GM23338 (cell line): ENCODE data around the gene C15orf40. TPM values are rescaled to one million over a fixed set of nuclear protein-coding genes. Genes with fewer than 3 reads are reported as not detected.

ENCODE experiments used
- ATAC-seq: fragments of 200-7000 bp; cut with Tn5 transposase; 3 replicates; pipeline ENCODE4 v1.9.1; 2020
- DNase-seq: peaks from one replicate; pipeline ENCODE4 v3.0.0-alpha.2; 2015; ENCODE audit warnings: low spot score
- H2AFZ ChIP-seq: fragments of 200-600 bp; sonication (generic); 2 replicates; pipeline ENCODE4 v1.8.0; 2016; ENCODE audit warnings: antibody characterized with exemption, mild to moderate bottlenecking, moderate library complexity
- H3F3A ChIP-seq: fragments of 200-600 bp; sonication (generic); replicated peaks from 2 replicates; pipeline ENCODE4 v1.8.0; 2017; ENCODE audit warnings: antibody characterized with exemption, mixed run types, low read depth
- H3K27ac ChIP-seq: fragments of 200-600 bp; sonication (generic); 2 replicates; pipeline ENCODE4 v1.6.1; 2016; ENCODE audit warnings: low read depth
- H3K27me3 ChIP-seq: fragments of 200-600 bp; sonication (generic); 2 replicates; pipeline ENCODE4 v1.8.0; 2016; ENCODE audit warnings: mild to moderate bottlenecking, mixed run types, moderate library complexity; ENCODE audit not compliant: insufficient read depth
- H3K36me3 ChIP-seq: fragments of 200-600 bp; sonication (generic); 2 replicates; pipeline ENCODE4 v1.8.0; 2016; ENCODE audit warnings: mild to moderate bottlenecking; ENCODE audit not compliant: insufficient read depth
- H3K4me1 ChIP-seq: fragments of 200-600 bp; sonication (generic); 2 replicates; pipeline ENCODE4 v1.8.0; 2016; ENCODE audit warnings: mild to moderate bottlenecking, moderate library complexity; ENCODE audit not compliant: insufficient read depth
- H3K4me2 ChIP-seq: fragments of 200-600 bp; sonication (generic); 2 replicates; pipeline ENCODE4 v1.7.1; 2017; ENCODE audit warnings: mixed run types
- H3K4me3 ChIP-seq: fragments of 200-600 bp; sonication (generic); 2 replicates; pipeline ENCODE4 v1.6.1; 2016; ENCODE audit warnings: mixed run types
- H3K79me2 ChIP-seq: fragments of 200-600 bp; sonication (generic); replicated peaks from 2 replicates; pipeline ENCODE4 v1.8.0; 2017; ENCODE audit warnings: mild to moderate bottlenecking; ENCODE audit not compliant: insufficient read depth
- H3K9me2 ChIP-seq: fragments of 200-600 bp; sonication (generic); 2 replicates; pipeline ENCODE4 v1.8.0; 2017; ENCODE audit not compliant: insufficient read depth
- H4K20me1 ChIP-seq: fragments of 200-600 bp; sonication (generic); replicated peaks from 2 replicates; pipeline ENCODE4 v1.8.0; 2017; ENCODE audit warnings: mild to moderate bottlenecking; ENCODE audit not compliant: insufficient read depth
- H3K27ac Mint-ChIP-seq: 2 replicates; pipeline ENCODE4 v1.8.0; 2020; ENCODE audit warnings: inconsistent platforms, mild to moderate bottlenecking, moderate library complexity, mixed read lengths
- H3K27me3 Mint-ChIP-seq: 3 replicates; pipeline ENCODE4 v1.8.0; 2022; ENCODE audit warnings: low read depth, mild to moderate bottlenecking, moderate library complexity, mixed read lengths, inconsistent platforms; ENCODE audit not compliant: insufficient read depth, poor library complexity
- H3K36me3 Mint-ChIP-seq: 3 replicates; pipeline ENCODE4 v1.8.0; 2021; ENCODE audit warnings: low read depth, mild to moderate bottlenecking, inconsistent platforms, moderate library complexity, mixed read lengths
- H3K4me1 Mint-ChIP-seq: 3 replicates; pipeline ENCODE4 v1.8.0; 2020; ENCODE audit warnings: mild to moderate bottlenecking, inconsistent platforms, mixed read lengths
- H3K4me3 Mint-ChIP-seq: 3 replicates; pipeline ENCODE4 v1.8.0; 2021; ENCODE audit warnings: moderate library complexity, mild to moderate bottlenecking, inconsistent platforms, mixed read lengths
- H3K9me3 Mint-ChIP-seq: 3 replicates; pipeline ENCODE4 v1.8.0; 2020; ENCODE audit warnings: moderate library complexity, mild to moderate bottlenecking, inconsistent platforms, mixed read lengths
- CREB1 ChIP-seq: fragments of 250-450 bp; sonication (Bioruptor Pico); IDR thresholded peaks from 2 replicates; pipeline ENCODE4 v1.5.0; 2020; ENCODE audit warnings: low read depth, mild to moderate bottlenecking, moderate library complexity
- CTCF ChIP-seq, 2 experiments: fragments of 200-600 bp in 1 of 2; sonication (generic) in 1 of 2; conservative IDR thresholded peaks; 2 replicates each; pipeline versions ENCODE4 v1.5.1 to v1.6.1; 2016 to 2017; ENCODE audit warnings: antibody characterized with exemption in 2 of 2, low read depth in 2 of 2, mild to moderate bottlenecking in 2 of 2, moderate library complexity in 1 of 2
- ETS1 ChIP-seq: IDR thresholded peaks from 2 replicates; pipeline ENCODE4 v1.6.1; 2016; ENCODE audit warnings: antibody characterized with exemption
- EZH2 ChIP-seq: fragments of 200-600 bp; sonication (generic); IDR thresholded peaks from one replicate; pipeline ENCODE4 v1.8.0; 2017; ENCODE audit warnings: antibody characterized with exemption, mild to moderate bottlenecking, low read depth; ENCODE audit not compliant: unreplicated experiment
- EZH2phosphoT487 ChIP-seq: fragments of 200-600 bp; sonication (generic); IDR thresholded peaks from one replicate; pipeline ENCODE4 v1.8.1; 2018; ENCODE audit warnings: antibody characterized with exemption; ENCODE audit not compliant: unreplicated experiment
- NANOG ChIP-seq: IDR thresholded peaks from 2 replicates; pipeline ENCODE4 v1.6.1; 2016; ENCODE audit warnings: antibody characterized with exemption, borderline replicate concordance
- POLR2AphosphoS5 ChIP-seq: IDR thresholded peaks from 2 replicates; pipeline ENCODE4 v1.6.1; 2016; ENCODE audit warnings: antibody characterized with exemption, low read depth
- REST ChIP-seq: IDR thresholded peaks from one replicate; pipeline ENCODE4 v1.6.1; 2018; ENCODE audit warnings: antibody characterized with exemption; ENCODE audit not compliant: unreplicated experiment
- ZNF114 ChIP-seq: fragments of 250-450 bp; sonication (Bioruptor Pico); IDR thresholded peaks from 2 replicates; pipeline ENCODE4 v1.5.0; 2020; ENCODE audit warnings: mild to moderate bottlenecking, moderate library complexity
- polyA plus RNA-seq: library from polyadenylated mRNA; unstranded; fragments of >200 nt; fragmentation: Nextera tagmentation; extraction: Ambion mirVana; gene quantifications from 2 replicates; pipeline ENCODE4 v1.2.1, GENCODE V29; 2016
- total RNA-seq: library from RNA; depleted of rRNA; stranded (reverse); fragments of >200 nt; shearing (Covaris generic); gene quantifications from 2 replicates; pipeline ENCODE4 v1.2.3, GENCODE V29; 2014

The C15orf40 gene
- total and polyA plus RNA-seq, 2 experiments from 2014 or later: 7.3 to 26.3 TPM

GRCh38 chr15:82986442-82986780 lies 25.0 kb downstream of the C15orf40 start (continued):
- no peak for TF ChIP-seq CTCF (conservative IDR thresholded peaks at IDR 0.05; ENCODE audit: low read depth in 2 of 2)
- no peak for TF ChIP-seq EZH2phosphoT487
- no peak for TF ChIP-seq CREB1 (CRISPR knock-in tag)
- TF ChIP-seq NANOG: no peak
- no peak for TF ChIP-seq REST
- no peak for TF ChIP-seq POLR2AphosphoS5
- no peak for TF ChIP-seq ZNF114 (CRISPR knock-in tag)
- TF ChIP-seq EZH2: no peak

DNA sequence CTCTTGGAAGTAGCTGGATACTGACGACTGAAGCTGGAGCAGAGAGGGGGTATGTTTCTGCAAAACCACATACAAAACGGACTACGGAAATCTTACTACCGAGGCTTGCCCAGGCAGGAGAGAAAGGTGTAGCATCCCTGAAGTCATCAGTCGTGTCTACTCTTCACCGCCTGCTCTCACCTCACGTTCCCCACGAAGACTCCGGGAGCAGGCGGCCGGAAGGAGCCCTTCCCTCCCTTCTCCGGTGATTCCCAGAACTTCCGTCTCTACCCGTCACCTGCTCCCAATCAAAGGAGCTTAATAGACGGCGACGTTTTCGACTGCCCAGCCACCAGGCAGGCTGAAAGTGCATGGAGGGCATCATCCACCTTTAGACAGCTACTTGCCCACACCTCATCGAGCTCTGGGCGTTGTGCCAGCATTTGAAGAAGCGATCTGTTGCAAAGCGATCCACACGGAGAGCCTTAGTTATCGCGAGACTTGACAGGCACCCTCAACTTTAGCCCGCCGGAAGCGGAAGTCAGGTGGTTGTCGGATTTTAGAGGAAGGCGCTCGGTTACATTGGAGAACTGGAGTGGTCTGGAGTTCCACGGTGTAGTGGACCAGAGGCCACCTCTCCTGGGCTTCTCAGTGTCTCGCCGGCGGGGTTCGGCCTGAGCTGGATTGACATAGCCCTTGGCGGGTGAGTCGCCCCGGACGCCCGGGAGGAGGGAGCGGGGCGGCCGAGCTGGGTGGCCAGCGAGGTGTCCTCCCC lies 25.6 kb downstream of the C15orf40 start, which contains the start of gene RAMAC:
Gene RAMAC (plus strand): TSS at position 523 of the 754 bp plus-strand sequence. CDS start 2,809 bp downstream, outside the sequence.
- H3K4me1 Mint-ChIP-seq: peaks cover 15% of the 10 kb centered on the region
- TF ChIP-seq REST (no peak), CREB1 (CRISPR knock-in tag) (no peak), ETS1 (peak; percentile 45; the same call in 1 of the 2 replicates), POLR2AphosphoS5 (peak; percentile 84)

More for the DNA sequence above, 25.6 kb downstream of the C15orf40 start, which contains the start of gene RAMAC:
- H3K4me1 ChIP-seq: 0 out of 2 replicates have a peak, but pooled peaks cover 7% of the 10 kb centered on the region
- no peak within 1 kb of the TSS for H3K27ac ChIP-seq
- Mint-ChIP-seq H3K36me3 (peaks cover 35% of the 10 kb centered on the region), H3K27ac (peak within 1 kb of the TSS; percentile 98), H3K27me3 (peaks cover 14% of the 10 kb centered on the region), H3K9me3 (peaks cover 9% of the 10 kb centered on the region; the same call in 1 of the 3 replicates), H3K4me3 (peak within 1 kb of the TSS; percentile 99)
- 0 out of 2 replicates have a peak, but pooled peaks cover 14% of the 10 kb centered on the region for H4K20me1 ChIP-seq
- H3K36me3 ChIP-seq: peaks cover 10% of the 10 kb centered on the region
- DNase-seq: peak; percentile 96
- H2AFZ ChIP-seq: peak within 1 kb of the TSS; percentile 94
- peaks cover 8% of the 10 kb centered on the region for H3K9me2 ChIP-seq
- peaks cover 21% of the 10 kb centered on the region for H3K79me2 ChIP-seq
- H3K4me2 ChIP-seq: peak within 1 kb of the TSS; percentile 98
- peaks cover 11% of the 10 kb centered on the region for H3K27me3 ChIP-seq
- ATAC-seq: peak; percentile 96
- H3K4me3 ChIP-seq: peak within 1 kb of the TSS; percentile 94
- no peaks in the 10 kb centered on the region for H3F3A ChIP-seq
